Suprapubic skin (tissue), 3 donors: ENCODE data around the gene ARHGAP25.

Experiments
- CTCF ChIP-seq, 2 donors: fragments of 200-600 bp in 1 of 2; fragments of 450-650 bp in 1 of 2; sonication (generic) in 1 of 2; IDR thresholded peaks; one replicate each; pipeline ENCODE4 v1.5.1; 2016 to 2019; ENCODE audit warnings: antibody characterized with exemption in 2 of 2, mild to moderate bottlenecking in 1 of 2, moderate library complexity in 1 of 2
- POLR2A ChIP-seq, 2 donors: fragments of 450-650 bp; IDR thresholded peaks; one replicate each; pipeline ENCODE4 v1.6.1; 2017; ENCODE audit warnings: antibody characterized with exemption in 2 of 2, mild to moderate bottlenecking in 2 of 2, moderate library complexity in 2 of 2

- TF ChIP-seq CTCF (IDR thresholded peaks at IDR 0.05), result no peak
- TF ChIP-seq POLR2A (IDR thresholded peaks at IDR 0.05), result no peak
These were observed 14.7 kb upstream of the ARHGAP25 start for GRCh38 chr2:68719912-68720311.
